SK-N-SH (cell line): ENCODE results near the gene EDIL3. TPM values are rescaled to one million over a fixed set of nuclear protein-coding genes. Genes with fewer than 3 reads are reported as not detected.

Experiments
- CTCF ChIA-PET: fragments of 300-600, 350-600 bp; formaldehyde crosslinking; extraction: SDS; loops from one replicate; lab custom pipeline; 2021; lab: Yijun Ruan, JAX
- POLR2A ChIA-PET: fragments of 350-600 bp; sonication (Branson Sonifier 250); formaldehyde crosslinking; extraction: SDS; loops from one replicate; lab custom pipeline; 2020; ENCODE audit warnings: antibody characterized with exemption, inconsistent platforms; lab: Yijun Ruan, JAX
- DNase-seq: peaks from one replicate; pipeline ENCODE4 v3.0.0; 2012
- H2AFZ ChIP-seq: fragments of 200-600 bp; sonication (generic); 2 replicates; pipeline ENCODE4 v1.8.1; 2016; ENCODE audit warnings: antibody characterized with exemption, mild to moderate bottlenecking, low read depth
- H3F3A ChIP-seq: fragments of 200-600 bp; sonication (generic); replicated peaks from 2 replicates; pipeline ENCODE3; 2016; ENCODE audit warnings: antibody characterized with exemption, mild to moderate bottlenecking; ENCODE audit not compliant: insufficient read depth
- H3K27ac ChIP-seq, 2 experiments: fragments of 200-500 bp in 1 of 2; fragments of 200-600 bp in 1 of 2; sonication (Bioruptor generic) in 1 of 2; sonication (generic), shearing (Covaris generic) in 1 of 2; 2 replicates each; pipeline versions ENCODE4 v1.5.1 to v1.6.1; 2014 to 2016; ENCODE audit warnings: low read depth in 2 of 2, inconsistent platforms in 1 of 2, low read length in 1 of 2, mild to moderate bottlenecking in 1 of 2, mixed read lengths in 1 of 2
- H3K27me3 ChIP-seq: fragments of 200-600 bp; sonication (generic), shearing (Covaris generic); 2 replicates; pipeline ENCODE4 v1.6.1; 2016; ENCODE audit warnings: mixed run types; ENCODE audit not compliant: insufficient read depth
- H3K36me3 ChIP-seq, 2 experiments: fragments of 200-500 bp in 1 of 2; fragments of 200-600 bp in 1 of 2; sonication (Bioruptor generic) in 1 of 2; sonication (generic) in 1 of 2; replicated peaks in 1 of 2; 2 replicates each; pipeline versions ENCODE3 to v1.5.1; 2014 to 2016; ENCODE audit warnings: low read length in 1 of 2, mild to moderate bottlenecking in 1 of 2; ENCODE audit not compliant: insufficient read depth in 2 of 2, control insufficient read depth in 1 of 2
- H3K4me1 ChIP-seq, 2 experiments: fragments of 200-500 bp in 1 of 2; fragments of 200-600 bp in 1 of 2; sonication (Bioruptor generic) in 1 of 2; sonication (generic), shearing (Covaris generic) in 1 of 2; 2 replicates each; pipeline versions ENCODE4 v1.5.1 to v1.6.1; 2014 to 2016; ENCODE audit warnings: low read depth in 1 of 2, low read length in 1 of 2, mixed run types in 1 of 2; ENCODE audit not compliant: insufficient read depth in 2 of 2, control insufficient read depth in 1 of 2
- H3K4me2 ChIP-seq: fragments of 200-600 bp; sonication (generic), shearing (Covaris generic); 2 replicates; pipeline ENCODE4 v1.6.1; 2017; ENCODE audit warnings: mixed run types
- H3K4me3 ChIP-seq, 2 experiments: fragments of 200-500 bp in 1 of 2; fragments of 200-600 bp in 1 of 2; sonication (Bioruptor generic) in 1 of 2; sonication (generic), shearing (Covaris generic) in 1 of 2; 2 replicates each; pipeline versions ENCODE4 v1.5.1 to v1.8.1; 2014 to 2016; ENCODE audit warnings: low read depth in 2 of 2, inconsistent platforms in 1 of 2, low read length in 1 of 2, mild to moderate bottlenecking in 1 of 2, mixed read lengths in 1 of 2, moderate library complexity in 1 of 2
- H3K79me2 ChIP-seq: fragments of 200-600 bp; sonication (generic); 2 replicates; pipeline ENCODE4 v1.8.1; 2017; ENCODE audit warnings: mild to moderate bottlenecking; ENCODE audit not compliant: insufficient read depth
- H3K9ac ChIP-seq: fragments of 200-600 bp; sonication (generic); 2 replicates; pipeline ENCODE4 v1.6.1; 2017; ENCODE audit warnings: mixed run types
- H3K9me2 ChIP-seq: fragments of 200-600 bp; sonication (generic); 2 replicates; pipeline ENCODE4 v1.6.1; 2017; ENCODE audit warnings: mixed run types
- H3K9me3 ChIP-seq: fragments of 200-600 bp; sonication (generic); 2 replicates; pipeline ENCODE4 v1.6.1; 2017; ENCODE audit warnings: mixed run types, mild to moderate bottlenecking, moderate library complexity
- H4K20me1 ChIP-seq: fragments of 200-600 bp; sonication (generic); 2 replicates; pipeline ENCODE4 v1.6.1; 2017; ENCODE audit warnings: mild to moderate bottlenecking, mixed run types; ENCODE audit not compliant: insufficient read depth
- CHD2 ChIP-seq: fragments of 150-350 bp; IDR thresholded peaks from 2 replicates; pipeline ENCODE4 v1.6.1; 2018; ENCODE audit warnings: low read length; ENCODE audit not compliant: partially characterized antibody
- CTCF ChIP-seq: fragments of 200-600 bp; sonication (generic); IDR thresholded peaks from 2 replicates; pipeline ENCODE4 v1.6.1; 2017; ENCODE audit warnings: antibody characterized with exemption, mild to moderate bottlenecking, moderate library complexity
- ELF1 ChIP-seq: IDR thresholded peaks from 2 replicates; pipeline ENCODE4 v1.4.0; 2012
- EZH2phosphoT487 ChIP-seq: fragments of 200-600 bp; sonication (generic); IDR thresholded peaks from 2 replicates; pipeline ENCODE4 v1.6.1; 2017; ENCODE audit warnings: low read depth, mixed run types, mild to moderate bottlenecking, antibody characterized with exemption, moderate library complexity, borderline replicate concordance
- FOSL2 ChIP-seq: IDR thresholded peaks from 2 replicates; pipeline ENCODE4 v1.4.0; 2012; ENCODE audit warnings: low read depth, mild to moderate bottlenecking, moderate library complexity, borderline replicate concordance
- FOXM1 ChIP-seq: IDR thresholded peaks from 2 replicates; pipeline ENCODE4 v1.4.0; 2012; ENCODE audit warnings: low read depth, mild to moderate bottlenecking
- MXI1 ChIP-seq: IDR thresholded peaks from 2 replicates; pipeline ENCODE4 v1.6.1; 2012; ENCODE audit warnings: mild to moderate bottlenecking, low read depth, low read length, improper control_type of control experiment
- PBX3 ChIP-seq: IDR thresholded peaks from 2 replicates; pipeline ENCODE4; 2012
- POLR2AphosphoS5 ChIP-seq: IDR thresholded peaks from 2 replicates; pipeline ENCODE4 v1.6.1; 2012; ENCODE audit warnings: low read depth, low read length
- REST ChIP-seq: IDR thresholded peaks from 2 replicates; pipeline ENCODE4 v1.6.1; 2012; ENCODE audit warnings: mild to moderate bottlenecking, low read depth, low read length, moderate library complexity
- SMC3 ChIP-seq: IDR thresholded peaks from 2 replicates; pipeline ENCODE4 v1.6.1; 2012; ENCODE audit warnings: low read depth, low read length, improper control_type of control experiment
- TCF12 ChIP-seq: IDR thresholded peaks from 2 replicates; pipeline ENCODE4 v1.4.0; 2012
- TEAD4 ChIP-seq: IDR thresholded peaks from 2 replicates; pipeline ENCODE4 v1.4.0; 2012; ENCODE audit warnings: mild to moderate bottlenecking, borderline replicate concordance; ENCODE audit not compliant: insufficient read depth
- USF1 ChIP-seq: IDR thresholded peaks from 2 replicates; pipeline ENCODE4 v1.4.0; 2012; ENCODE audit warnings: low read depth, borderline replicate concordance
- ZBTB33 ChIP-seq: IDR thresholded peaks from 2 replicates; pipeline ENCODE4 v1.4.0; 2012; ENCODE audit warnings: low read depth, borderline replicate concordance
- WGBS: methylation state at CpG from one replicate; pipeline ENCODE4 v1.1.6; 2017; ENCODE audit warnings: low lambda C conversion rate; 5-methylcytosine and 5-hydroxymethylcytosine counted together
- polyA plus RNA-seq, 3 experiments: library from polyadenylated mRNA; depleted of rRNA; stranded (reverse); fragments of >200 nt; gene quantifications; 2 replicates each; pipeline ENCODE4 v1.2.3, GENCODE V29; 2012

The EDIL3 gene
- polyA plus RNA-seq, 1 of the 3 experiments (the other 2 are of a cell fraction): 51.5 TPM

GRCh38 chr5:84265739-84266550, 118.7 kb downstream of the EDIL3 start:
- Histone ChIP-seq H3F3A (no peaks in the 10 kb centered on the region), H3K4me1 (peaks cover 0 to 5% of the 10 kb centered on the region in 2 experiments; a peak in 2 of 4 replicates), H3K27me3 (no peaks in the 10 kb centered on the region), H3K9ac (no peak overlapping the region), H3K4me2 (no peak overlapping the region), H3K9me2 (no peaks in the 10 kb centered on the region), H3K27ac (no peak overlapping the region), H3K4me3 (no peak overlapping the region), H3K9me3 (no peaks in the 10 kb centered on the region), H2AFZ (no peak overlapping the region), H4K20me1 (no peaks in the 10 kb centered on the region), H3K79me2 (peaks cover 25% of the 10 kb centered on the region), H3K36me3 (peaks cover 0 to 4% of the 10 kb centered on the region in 2 experiments)
- ChIA-PET CTCF (interaction anchor here (1.7 kb wide), 1 partner anchor 11 kb away, joined by 5 read pairs; no protein-coding TSS in a partner anchor), POLR2A (no interaction called here)
- 91% methylated on average over 3 of the region's 3 CpGs for WGBS
- TF ChIP-seq TCF12: no peak
- TF ChIP-seq POLR2AphosphoS5: no peak
- DNase-seq: no peak

- Histone ChIP-seq H3K4me2 (no peak overlapping the region), H3K36me3 (peaks cover 0 to 1% of the 10 kb centered on the region in 2 experiments), H3K9ac (no peak overlapping the region), H3K9me2 (no peaks in the 10 kb centered on the region), H3K79me2 (peaks cover 29% of the 10 kb centered on the region), H3K4me3 (no peak overlapping the region), H4K20me1 (no peaks in the 10 kb centered on the region), H3K9me3 (no peaks in the 10 kb centered on the region), H3K4me1 (peaks cover 0 to 5% of the 10 kb centered on the region in 2 experiments; a peak in 2 of 4 replicates), H3F3A (no peaks in the 10 kb centered on the region), H3K27me3 (no peaks in the 10 kb centered on the region), H3K27ac (no peak overlapping the region), H2AFZ (no peak overlapping the region)
- CTCF ChIA-PET: interaction anchor here (1.7 kb wide), 1 partner anchor 10 kb away, joined by 5 read pairs; no protein-coding TSS in a partner anchor
- POLR2A ChIA-PET: no interaction called here
- TF ChIP-seq PBX3 (no peak), MXI1 (no peak), ELF1 (no peak), USF1 (no peak), REST (no peak), ZBTB33 (no peak), TEAD4 (no peak), SMC3 (no peak), CHD2 (no peak), EZH2phosphoT487 (no peak), CTCF (no peak), FOSL2 (no peak), FOXM1 (no peak)
- 59% methylated on average over 2 of the region's 2 CpGs for WGBS
- DNase-seq: no peak
Measured at GRCh38 chr5:84265130-84265529, 119.5 kb downstream of the EDIL3 start.
